Measurements from ENCODE around the gene CEP131. TPM values are rescaled to one million over a fixed set of nuclear protein-coding genes. Genes with fewer than 3 reads are reported as not detected.
A peak's percentile ranks its signal among the peaks of the same experiment; 100 is the strongest.

CEP131 gene
- total RNA-seq, 6 experiments from 2014 or later: 1.5 to 4.3 (median 2.1) TPM

DNA sequence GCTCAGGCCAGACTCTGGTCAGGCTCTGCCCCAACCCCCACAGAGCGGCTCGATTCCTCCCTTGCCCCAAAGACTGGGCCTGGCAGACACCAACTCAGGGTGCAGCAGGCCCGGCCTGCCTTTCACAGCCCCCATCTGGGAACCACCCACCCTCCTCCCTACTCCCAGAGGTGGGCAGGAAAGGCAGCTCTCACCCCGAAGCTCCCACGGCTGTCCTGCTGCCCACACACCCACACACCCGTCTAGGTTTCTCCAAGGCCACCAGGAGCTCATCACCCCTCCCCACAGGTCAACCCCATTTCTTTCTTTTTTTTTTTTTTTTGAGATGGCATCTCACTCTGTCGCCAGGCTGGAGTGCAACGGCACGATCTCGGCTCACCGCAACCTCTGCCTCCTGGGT lies 3.8 kb downstream of the CEP131 start:
- Histone ChIP-seq H3K4me3 (no peak overlapping the region), H3K36me3 (no peaks in the 10 kb centered on the region), H3K9me3 (no peaks in the 10 kb centered on the region), H3K27me3 (no peaks in the 10 kb centered on the region), H3K27ac (no peak overlapping the region), H3K4me1 (peaks cover 0 to 4% (median 0%) of the 10 kb centered on the region in 4 donors)
- ATAC-seq: no peak
- DNase-seq: no peak
- 86% methylated on average over 9 of the region's 11 CpGs for WGBS (ENCODE audit: insufficient coverage, low coverage, low lambda C conversion rate, missing lambda C conversion rate)
- intact Hi-C loops (cut with DNase I): no loop called here
- TF ChIP-seq, protein P1, sequence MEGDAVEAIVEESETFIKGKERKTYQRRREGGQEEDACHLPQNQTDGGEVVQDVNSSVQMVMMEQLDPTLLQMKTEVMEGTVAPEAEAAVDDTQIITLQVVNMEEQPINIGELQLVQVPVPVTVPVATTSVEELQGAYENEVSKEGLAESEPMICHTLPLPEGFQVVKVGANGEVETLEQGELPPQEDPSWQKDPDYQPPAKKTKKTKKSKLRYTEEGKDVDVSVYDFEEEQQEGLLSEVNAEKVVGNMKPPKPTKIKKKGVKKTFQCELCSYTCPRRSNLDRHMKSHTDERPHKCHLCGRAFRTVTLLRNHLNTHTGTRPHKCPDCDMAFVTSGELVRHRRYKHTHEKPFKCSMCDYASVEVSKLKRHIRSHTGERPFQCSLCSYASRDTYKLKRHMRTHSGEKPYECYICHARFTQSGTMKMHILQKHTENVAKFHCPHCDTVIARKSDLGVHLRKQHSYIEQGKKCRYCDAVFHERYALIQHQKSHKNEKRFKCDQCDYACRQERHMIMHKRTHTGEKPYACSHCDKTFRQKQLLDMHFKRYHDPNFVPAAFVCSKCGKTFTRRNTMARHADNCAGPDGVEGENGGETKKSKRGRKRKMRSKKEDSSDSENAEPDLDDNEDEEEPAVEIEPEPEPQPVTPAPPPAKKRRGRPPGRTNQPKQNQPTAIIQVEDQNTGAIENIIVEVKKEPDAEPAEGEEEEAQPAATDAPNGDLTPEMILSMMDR (IDR thresholded peaks at IDR 0.05): no peak
- no peak for TF ChIP-seq POLR2A (IDR thresholded peaks at IDR 0.05)

DNA sequence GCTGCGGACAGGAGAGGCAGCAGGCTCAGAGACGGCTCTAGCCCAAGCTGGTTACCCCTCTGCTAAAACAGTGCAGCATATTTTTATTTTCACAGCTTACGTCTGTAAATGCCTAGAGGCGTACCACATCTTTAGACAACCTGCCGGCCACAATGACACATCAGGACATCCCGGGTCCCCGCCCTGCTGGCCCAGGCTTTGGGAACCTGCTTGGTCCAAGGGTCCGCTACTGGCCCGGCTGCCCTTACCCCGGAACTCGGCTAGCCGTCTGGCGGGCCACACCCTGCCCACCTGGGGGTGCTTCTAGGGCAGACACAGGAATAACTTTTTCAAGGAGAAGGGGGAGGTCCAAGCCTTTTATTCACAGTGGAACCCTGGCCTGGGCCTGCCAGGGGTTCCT lies 4.3 kb downstream of the CEP131 start:
- Histone ChIP-seq H3K27ac (no peak overlapping the region), H3K9me3 (no peaks in the 10 kb centered on the region), H3K4me3 (no peak overlapping the region), H3K4me1 (peaks cover 0 to 3% (median 0%) of the 10 kb centered on the region in 4 donors), H3K36me3 (no peaks in the 10 kb centered on the region), H3K27me3 (no peaks in the 10 kb centered on the region)
- TF ChIP-seq, protein P1 (IDR thresholded peaks at IDR 0.05): no peak
- no peak for TF ChIP-seq POLR2A (IDR thresholded peaks at IDR 0.05)
- WGBS (ENCODE audit: insufficient coverage, low coverage, low lambda C conversion rate, missing lambda C conversion rate): 40% methylated on average over 2 of the region's 13 CpGs
- ATAC-seq (no peak), DNase-seq (no peak)
- intact Hi-C loops (cut with DNase I): no loop called here

DNA sequence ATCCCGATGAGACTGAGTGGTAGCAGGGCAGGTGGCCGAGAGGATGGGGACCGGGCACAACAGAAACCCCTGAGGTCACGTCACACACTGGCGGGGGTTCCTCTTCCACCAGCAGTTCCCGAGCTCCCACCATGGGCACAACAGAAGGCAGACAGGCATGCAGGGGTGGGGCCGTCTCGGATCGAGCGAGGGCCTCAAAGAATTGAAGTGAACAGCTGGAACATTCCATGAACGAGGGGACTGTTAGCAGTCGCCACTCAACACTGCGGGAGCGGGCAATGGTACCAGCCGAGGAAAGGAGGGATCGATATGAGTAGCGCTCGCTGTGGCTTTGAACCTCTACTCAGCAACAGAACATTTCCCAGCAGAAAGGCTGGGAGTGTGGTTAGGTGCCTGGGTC lies 5.3 kb downstream of the CEP131 start:
- TF ChIP-seq, protein P1 (IDR thresholded peaks at IDR 0.05): no peak
- no peak for TF ChIP-seq POLR2A (IDR thresholded peaks at IDR 0.05)

DNA sequence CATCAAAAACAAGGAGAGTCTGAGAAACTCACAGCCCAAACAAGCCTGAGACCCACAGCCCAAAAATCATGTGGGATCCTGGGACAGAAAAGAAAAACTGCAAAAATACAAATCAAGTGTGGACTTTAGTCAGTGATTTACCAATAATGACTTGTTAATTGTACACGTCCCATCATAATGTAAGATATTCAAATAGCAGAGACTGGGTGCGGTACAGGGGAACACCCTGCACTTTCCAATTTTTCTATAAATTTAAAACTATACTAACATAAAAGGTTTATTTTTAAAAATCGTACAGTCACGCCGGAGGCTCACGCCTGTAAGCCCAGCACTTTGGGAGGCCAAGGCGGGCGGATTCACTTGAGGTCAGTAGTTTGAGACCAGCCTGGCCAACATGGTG lies 8.8 kb downstream of the CEP131 start:
- intact Hi-C loops (cut with DNase I): no loop called here
- H3K9me3 ChIP-seq: no peaks in the 10 kb centered on the region
- DNase-seq: no peak
- no peak for TF ChIP-seq POLR2A (IDR thresholded peaks at IDR 0.05)
- TF ChIP-seq, protein P1 (IDR thresholded peaks at IDR 0.05): no peak
- no peaks in the 10 kb centered on the region for H3K27me3 ChIP-seq
- H3K4me1 ChIP-seq: no peaks in the 10 kb centered on the region
- H3K36me3 ChIP-seq: no peaks in the 10 kb centered on the region
- no peak for ATAC-seq
- H3K4me3 ChIP-seq: no peak overlapping the region
- no peak overlapping the region for H3K27ac ChIP-seq
- 91% methylated on average over 8 of the region's 8 CpGs for WGBS (ENCODE audit: insufficient coverage, low coverage, low lambda C conversion rate, missing lambda C conversion rate)

More for the DNA sequence above, 5.3 kb downstream of the CEP131 start:
- no peak overlapping the region for H3K4me3 ChIP-seq
- intact Hi-C loops (cut with DNase I): no loop called here
- WGBS (ENCODE audit: insufficient coverage, low coverage, low lambda C conversion rate, missing lambda C conversion rate): 86% methylated on average over 4 of the region's 18 CpGs
- no peak for DNase-seq
- no peaks in the 10 kb centered on the region for H3K27me3 ChIP-seq
- H3K4me1 ChIP-seq: no peaks in the 10 kb centered on the region
- no peak for ATAC-seq
- H3K27ac ChIP-seq: no peak overlapping the region
- H3K9me3 ChIP-seq: no peaks in the 10 kb centered on the region
- H3K36me3 ChIP-seq: no peaks in the 10 kb centered on the region

DNA sequence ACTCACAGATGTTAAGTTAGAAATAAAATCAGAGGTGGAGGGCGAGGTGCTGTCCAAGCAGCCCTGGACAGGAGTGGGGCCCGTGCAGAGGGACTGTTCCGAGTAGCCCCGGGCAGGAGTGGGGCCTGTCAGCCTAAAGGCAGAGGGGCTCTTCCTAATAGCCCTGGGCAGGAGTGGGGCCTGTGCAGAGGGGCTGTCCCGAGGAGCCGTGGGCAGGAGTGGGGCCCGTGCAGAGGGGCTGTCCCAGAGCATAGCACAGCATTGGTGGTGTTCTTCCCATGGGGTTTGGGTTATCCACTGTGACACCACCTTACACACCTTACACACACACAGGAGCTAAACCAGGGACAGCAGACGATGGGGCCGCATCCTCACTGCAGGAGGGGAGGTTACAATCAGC lies 10.4 kb downstream of the CEP131 start:
- ATAC-seq (peak in 2 of 4 donors; percentile 17 to 20), DNase-seq (no peak)
- intact Hi-C loops (cut with DNase I): no loop called here
- Histone ChIP-seq H3K27me3 (no peaks in the 10 kb centered on the region), H3K36me3 (no peaks in the 10 kb centered on the region), H3K4me3 (no peak overlapping the region), H3K4me1 (no peaks in the 10 kb centered on the region), H3K27ac (no peak overlapping the region), H3K9me3 (no peaks in the 10 kb centered on the region)
- 96% methylated on average over 3 of the region's 9 CpGs for WGBS (ENCODE audit: insufficient coverage, low coverage, low lambda C conversion rate, missing lambda C conversion rate)
- TF ChIP-seq, protein P1 (IDR thresholded peaks at IDR 0.05): no peak
- no peak for TF ChIP-seq POLR2A (IDR thresholded peaks at IDR 0.05)
